Measurements from ENCODE around the gene USP21.
A peak's percentile ranks its signal among the peaks of the same experiment; 100 is the strongest.

The USP21 gene

DNA sequence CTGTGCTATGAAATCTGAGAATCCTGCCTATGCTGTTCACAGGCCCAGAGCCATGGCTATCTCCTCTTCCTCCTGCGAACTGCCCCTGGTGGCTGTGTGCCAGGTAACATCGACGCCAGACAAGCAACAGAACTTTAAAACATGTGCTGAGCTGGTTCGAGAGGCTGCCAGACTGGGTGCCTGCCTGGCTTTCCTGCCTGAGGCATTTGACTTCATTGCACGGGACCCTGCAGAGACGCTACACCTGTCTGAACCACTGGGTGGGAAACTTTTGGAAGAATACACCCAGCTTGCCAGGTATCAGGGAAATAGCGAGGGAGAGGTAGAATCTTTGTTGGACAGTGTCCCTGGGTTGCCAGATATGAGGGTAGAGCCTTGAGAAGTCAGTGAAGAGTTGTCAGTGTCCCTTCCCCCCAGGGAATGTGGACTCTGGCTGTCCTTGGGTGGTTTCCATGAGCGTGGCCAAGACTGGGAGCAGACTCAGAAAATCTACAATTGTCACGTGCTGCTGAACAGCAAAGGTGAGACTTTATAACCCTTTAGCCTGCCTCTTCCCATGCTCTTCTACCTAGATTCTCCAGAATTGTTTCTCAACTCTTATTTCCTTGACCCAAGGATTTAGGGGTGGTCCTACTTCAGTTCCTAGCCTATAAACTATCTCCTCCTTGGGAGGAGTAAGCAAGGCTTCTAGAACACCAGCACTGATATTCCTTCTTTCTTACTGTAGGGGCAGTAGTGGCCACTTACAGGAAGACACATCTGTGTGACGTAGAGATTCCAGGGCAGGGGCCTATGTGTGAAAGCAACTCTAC, 40.0 kb upstream of the USP21 start:
- H3K27ac ChIP-seq = peak overlapping the region; percentile 90
- peak overlapping the region; percentile 96 for H3K4me2 ChIP-seq

GRCh38 chr1:161121042-161121650, 38.2 kb upstream of the USP21 start:
- H3K27ac ChIP-seq = no peak overlapping the region
- no peak overlapping the region for H3K4me2 ChIP-seq
- H3K4me1 ChIP-seq = peaks cover 32% of the 10 kb centered on the region
- H3K4me3 ChIP-seq = no peak overlapping the region
- peaks cover 68% of the 10 kb centered on the region for H3K36me3 ChIP-seq
- no peak for TF ChIP-seq Cebpa-rat (IDR thresholded peaks at IDR 0.05)
- H3K27me3 ChIP-seq = no peaks in the 10 kb centered on the region
- H3K9ac ChIP-seq = 0 out of 2 replicates have a peak overlapping the region, but pooled peaks have one; percentile 21
- no peaks in the 10 kb centered on the region for H3K9me3 ChIP-seq
- H4K20me1 ChIP-seq = peaks cover 35% of the 10 kb centered on the region

More for the DNA sequence above, 40.0 kb upstream of the USP21 start:
- no peak for TF ChIP-seq Cebpa-rat (IDR thresholded peaks at IDR 0.05)
- Histone ChIP-seq H3K36me3 (peaks cover 68% of the 10 kb centered on the region), H3K4me1 (peaks cover 49% of the 10 kb centered on the region), H3K27me3 (no peaks in the 10 kb centered on the region), H3K9me3 (no peaks in the 10 kb centered on the region), H4K20me1 (peaks cover 36% of the 10 kb centered on the region), H3K9ac (peak overlapping the region; percentile 93), H3K4me3 (peak overlapping the region; percentile 94; the same call in 1 of the 2 replicates)

DNA sequence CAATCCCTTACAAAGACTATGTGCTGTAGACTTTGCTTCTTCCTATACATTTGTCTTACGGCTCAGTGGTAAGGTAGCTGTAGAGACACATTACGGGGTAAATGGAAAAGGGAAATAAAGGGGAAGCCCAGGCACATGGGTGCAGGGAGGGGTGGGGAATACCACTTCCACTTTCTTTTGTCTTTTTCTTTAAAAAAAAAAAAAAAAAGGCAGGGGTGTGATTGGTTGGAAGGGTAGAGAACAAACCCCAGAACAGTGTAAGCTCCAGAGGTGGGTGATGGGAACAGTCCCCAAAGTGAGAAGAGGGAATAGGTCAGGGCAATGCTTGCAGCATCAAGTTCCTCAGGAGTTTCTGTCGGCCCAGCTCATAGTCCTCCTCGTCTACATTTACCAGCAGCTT, 37.5 kb upstream of the USP21 start:
- no peaks in the 10 kb centered on the region for H3K9me3 ChIP-seq
- no peak overlapping the region for H3K27ac ChIP-seq
- H3K4me3 ChIP-seq = no peak overlapping the region
- H4K20me1 ChIP-seq = peaks cover 30% of the 10 kb centered on the region
- H3K36me3 ChIP-seq = peaks cover 71% of the 10 kb centered on the region
- 0 out of 2 replicates have a peak overlapping the region, but pooled peaks have one; percentile 21 for H3K9ac ChIP-seq
- no peaks in the 10 kb centered on the region for H3K27me3 ChIP-seq
- no peak for TF ChIP-seq Cebpa-rat (IDR thresholded peaks at IDR 0.05)
- H3K4me1 ChIP-seq = peaks cover 25% of the 10 kb centered on the region
- no peak overlapping the region for H3K4me2 ChIP-seq

GRCh38 chr1:161122967-161123366, 36.3 kb upstream of the USP21 start:
- Histone ChIP-seq H3K27ac (no peak overlapping the region), H3K4me3 (no peak overlapping the region), H3K27me3 (no peaks in the 10 kb centered on the region), H4K20me1 (peaks cover 36% of the 10 kb centered on the region), H3K9ac (no peak overlapping the region), H3K9me3 (no peaks in the 10 kb centered on the region), H3K36me3 (peaks cover 83% of the 10 kb centered on the region), H3K4me1 (peaks cover 29% of the 10 kb centered on the region), H3K4me2 (no peak overlapping the region)
- no peak for TF ChIP-seq Cebpa-rat (IDR thresholded peaks at IDR 0.05)

- Histone ChIP-seq H3K9me3 (no peaks in the 10 kb centered on the region), H3K36me3 (peaks cover 79% of the 10 kb centered on the region), H3K4me2 (no peak overlapping the region), H3K4me3 (no peak overlapping the region), H4K20me1 (peaks cover 48% of the 10 kb centered on the region), H3K4me1 (peaks cover 45% of the 10 kb centered on the region), H3K27me3 (no peaks in the 10 kb centered on the region), H3K9ac (no peak overlapping the region), H3K27ac (no peak overlapping the region)
- no peak for TF ChIP-seq Cebpa-rat (IDR thresholded peaks at IDR 0.05)
Measured at GRCh38 chr1:161127649-161128048, 31.7 kb upstream of the USP21 start.

DNA sequence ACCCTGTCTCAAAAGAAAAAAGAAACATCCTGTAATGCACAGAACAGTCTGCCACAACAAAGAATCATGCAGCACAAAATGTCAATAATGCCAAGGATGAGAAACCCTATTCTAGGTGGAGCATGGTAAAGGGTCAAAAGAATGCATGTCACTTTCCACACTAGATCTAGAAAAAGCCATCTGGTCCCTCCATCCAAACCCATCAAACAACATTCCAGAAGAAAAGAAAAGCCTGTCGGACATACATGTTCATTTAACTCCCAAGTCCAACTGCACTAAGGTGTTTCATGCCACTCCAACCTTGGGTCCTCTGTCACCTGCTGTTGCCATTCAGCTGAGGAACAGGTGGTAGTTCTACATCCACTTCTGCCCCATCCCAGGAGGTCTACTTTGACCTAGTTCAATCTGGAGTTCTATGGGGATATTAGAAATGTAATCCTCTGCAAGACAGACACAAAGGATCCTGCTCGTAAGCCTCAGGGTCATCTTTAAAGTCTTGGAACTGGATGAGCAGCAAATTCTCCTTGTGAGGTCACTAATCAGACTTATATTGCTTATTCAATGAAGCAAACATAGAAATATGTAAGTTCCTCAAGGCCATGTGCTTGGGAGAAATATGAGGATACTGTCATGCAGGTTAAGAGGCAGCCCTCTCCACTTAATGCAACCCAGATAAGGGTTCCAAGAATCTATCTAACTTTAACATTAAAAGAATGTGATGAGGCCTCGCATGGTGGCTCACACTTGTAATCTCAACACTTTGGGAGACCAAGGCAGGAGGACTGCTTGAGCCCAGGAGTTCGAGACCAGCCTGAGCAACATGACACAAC, 30.5 kb upstream of the USP21 start:
- Histone ChIP-seq H3K4me3 (no peak overlapping the region), H3K9me3 (no peaks in the 10 kb centered on the region), H3K4me2 (no peak overlapping the region), H3K27me3 (no peaks in the 10 kb centered on the region), H3K9ac (no peak overlapping the region), H3K4me1 (peaks cover 50% of the 10 kb centered on the region), H3K36me3 (peaks cover 68% of the 10 kb centered on the region), H3K27ac (no peak overlapping the region), H4K20me1 (peaks cover 45% of the 10 kb centered on the region)
- TF ChIP-seq Cebpa-rat (IDR thresholded peaks at IDR 0.05) = no peak

DNA sequence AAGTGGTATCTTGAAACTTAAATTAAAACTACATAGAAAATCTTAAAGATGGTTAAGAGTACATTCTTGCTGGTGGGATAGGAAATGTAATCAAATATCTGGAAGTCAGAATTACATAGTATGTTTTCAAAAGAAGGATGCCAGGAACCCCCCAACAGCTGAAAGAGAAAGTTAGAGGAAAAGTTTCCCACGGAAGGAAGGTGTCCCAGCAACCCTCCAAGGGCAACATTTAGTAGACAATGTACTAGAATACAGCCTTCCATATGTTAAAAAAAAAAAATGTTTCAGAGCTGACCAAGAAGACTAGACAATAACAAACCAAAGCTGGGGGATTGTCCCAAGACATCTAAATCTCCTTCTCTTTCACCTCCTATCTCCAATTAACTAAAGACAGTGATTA, 29.0 kb upstream of the USP21 start:
- no peak overlapping the region for H3K9ac ChIP-seq
- no peaks in the 10 kb centered on the region for H3K9me3 ChIP-seq
- TF ChIP-seq Cebpa-rat (IDR thresholded peaks at IDR 0.05) = no peak
- H3K27ac ChIP-seq = no peak overlapping the region
- no peaks in the 10 kb centered on the region for H3K27me3 ChIP-seq
- no peak overlapping the region for H3K4me3 ChIP-seq
- H3K4me2 ChIP-seq = peak overlapping the region; percentile 86
- H3K36me3 ChIP-seq = peaks cover 53% of the 10 kb centered on the region
- peaks cover 31% of the 10 kb centered on the region; the same call in 1 of the 2 replicates for H4K20me1 ChIP-seq
- peaks cover 56% of the 10 kb centered on the region for H3K4me1 ChIP-seq

DNA sequence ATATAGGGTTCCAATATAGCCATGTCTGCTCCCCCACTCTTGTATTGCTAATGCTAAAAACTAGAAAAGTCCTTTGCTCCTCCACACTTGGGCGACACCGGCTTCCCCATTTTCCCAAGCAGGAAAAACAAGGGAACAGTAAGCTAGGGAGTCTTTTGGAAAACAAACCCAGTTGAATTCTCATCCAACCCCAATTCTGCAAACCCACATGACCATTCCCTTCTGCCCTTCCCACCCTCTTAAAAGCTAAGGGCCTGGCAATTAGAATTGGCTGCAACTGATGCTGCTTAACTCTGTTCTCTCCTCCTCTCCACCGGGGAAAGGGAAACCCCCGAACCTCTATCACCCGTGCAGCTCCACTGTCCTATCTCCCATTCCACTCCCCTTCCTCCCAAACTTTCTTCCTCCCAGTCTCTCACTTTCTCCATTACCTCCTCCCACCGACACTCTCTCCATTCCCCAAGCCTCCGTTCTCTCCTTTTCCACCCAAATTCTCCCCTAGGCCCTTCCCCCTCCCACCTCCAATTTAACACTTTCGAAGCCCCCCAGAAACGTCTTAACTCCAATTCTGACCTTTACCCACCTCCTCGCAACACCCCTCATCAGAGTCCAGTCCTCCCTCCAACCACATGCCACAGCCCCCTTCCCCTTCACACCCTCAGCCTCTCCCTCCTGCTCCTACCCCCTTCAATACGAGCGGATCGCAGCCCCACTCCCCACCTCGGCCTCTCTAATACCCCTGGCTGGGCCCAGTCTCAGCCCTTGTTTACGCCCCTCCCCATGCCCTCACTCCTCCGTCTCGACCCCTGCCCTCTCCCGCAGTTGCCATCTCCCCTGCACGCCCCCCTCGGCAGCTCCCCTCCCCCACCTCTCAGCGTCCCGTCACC, 27.5 kb upstream of the USP21 start:
- Histone ChIP-seq H3K9me3 (no peaks in the 10 kb centered on the region), H3K4me1 (peaks cover 56% of the 10 kb centered on the region), H3K36me3 (peaks cover 40% of the 10 kb centered on the region), H3K4me3 (peak overlapping the region; percentile 71), H4K20me1 (peaks cover 21% of the 10 kb centered on the region; the same call in 1 of the 2 replicates), H3K9ac (peak overlapping the region; percentile 93), H3K27me3 (no peaks in the 10 kb centered on the region), H3K27ac (peak overlapping the region; percentile 93), H3K4me2 (peak overlapping the region; percentile 86)
- no peak for TF ChIP-seq Cebpa-rat (IDR thresholded peaks at IDR 0.05)
